SHP77 (cell line): ENCODE results near the gene RMND1.
"Not testable (repeated sequence)": the region's sequence is repeated elsewhere in the genome, so short reads cannot be mapped to it uniquely, and the experiment has no call there.

Experiments used
- DNase-seq, 2 experiments: peaks; one replicate each; lab custom pipeline; 2025; lab: John Stamatoyannopoulos, UW

The RMND1 gene

DNA sequence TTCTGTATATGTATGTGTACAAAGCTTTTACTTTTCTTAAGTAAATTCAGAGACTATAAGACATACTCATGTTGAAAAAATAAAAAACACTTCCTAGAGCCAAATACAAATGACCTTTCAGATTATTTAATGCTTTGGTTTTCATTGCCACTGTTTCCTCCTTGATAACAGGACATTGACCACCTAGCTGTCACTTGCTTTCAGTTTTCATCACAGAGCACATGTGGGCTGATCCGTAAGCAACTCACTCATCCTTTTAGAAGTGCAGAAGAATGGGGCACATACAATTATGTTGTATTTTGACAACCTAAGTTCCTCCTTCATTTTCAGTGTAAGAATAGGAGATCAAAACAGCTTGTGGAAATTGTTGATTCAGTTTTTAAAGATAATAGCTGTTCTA lies 66.7 kb downstream of the RMND1 start:
- no peak for DNase-seq

DNA sequence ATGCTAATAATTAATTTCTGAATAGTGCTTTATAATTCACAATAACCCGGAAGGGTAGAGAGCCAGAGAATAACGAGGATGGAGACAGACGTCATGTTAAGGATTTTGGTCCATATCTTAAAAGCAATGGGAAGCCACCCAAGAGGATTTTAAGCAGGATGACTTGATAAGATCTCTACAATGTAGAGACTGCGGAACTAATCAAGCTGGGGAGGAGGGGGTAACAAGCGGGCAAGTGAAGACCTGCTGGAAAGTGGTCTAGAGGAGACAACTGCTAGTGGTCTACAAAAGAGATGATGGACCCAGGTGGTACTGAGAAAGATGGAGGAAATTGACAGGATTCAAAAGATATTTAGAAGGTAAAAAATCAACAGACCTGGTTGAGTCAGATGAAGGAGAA lies 67.8 kb downstream of the RMND1 start:
- no peak for DNase-seq

DNA sequence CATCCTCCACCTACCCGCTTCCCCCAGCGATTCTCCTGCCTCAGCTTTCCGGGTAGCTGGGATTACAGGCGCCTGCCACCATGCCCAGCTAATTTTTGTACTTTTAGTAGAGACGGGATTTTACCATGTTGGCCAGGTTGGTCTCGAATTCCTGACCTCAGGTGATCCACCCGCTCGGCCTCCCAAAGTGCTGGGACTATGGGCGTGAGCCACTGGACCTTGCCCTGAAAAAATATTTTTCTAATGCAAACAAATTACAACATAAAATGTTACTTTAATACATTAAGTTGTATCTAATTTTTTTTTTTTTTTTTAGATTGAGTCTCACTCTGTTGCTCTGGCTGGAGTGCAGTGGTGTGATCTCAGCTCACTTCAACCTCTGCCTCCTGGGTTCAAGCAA lies 69.3 kb downstream of the RMND1 start:
- not testable (repeated sequence) for DNase-seq

DNA sequence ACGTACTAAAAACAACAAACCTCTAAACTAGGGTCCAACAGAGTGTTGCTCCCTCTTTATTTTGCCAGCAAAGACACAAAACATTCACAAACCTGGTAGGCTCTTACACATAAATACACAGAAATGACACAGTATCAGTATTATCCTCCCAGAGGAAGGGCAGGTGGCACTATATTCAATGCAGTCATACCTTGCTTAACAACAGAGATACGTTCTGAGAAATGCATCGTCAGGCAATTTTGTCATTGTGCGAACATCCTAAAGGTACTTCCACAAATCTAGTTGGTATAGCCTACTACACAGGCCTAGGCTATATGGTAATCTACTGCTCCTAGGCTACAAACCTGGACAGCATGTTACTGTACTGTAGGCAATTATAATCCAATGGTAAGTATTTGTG lies 70.2 kb downstream of the RMND1 start:
- no peak for DNase-seq

DNA sequence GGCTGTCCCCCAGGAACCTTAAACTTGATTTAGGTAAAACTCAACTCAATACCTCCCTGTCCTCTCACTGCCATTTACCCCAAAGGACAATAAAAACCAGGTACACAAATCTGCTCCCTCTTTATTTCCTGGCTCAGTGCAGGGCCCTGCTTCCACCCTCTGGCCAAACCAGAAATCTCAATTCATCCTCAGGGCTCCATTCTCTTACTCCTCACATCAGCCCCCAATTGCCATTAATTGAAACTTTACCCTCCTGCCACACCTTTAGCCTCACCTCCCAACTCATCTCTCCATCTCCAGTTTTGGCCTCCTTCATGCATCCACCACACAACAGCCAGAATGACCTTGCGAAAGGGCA lies 71.1 kb downstream of the RMND1 start:
- DNase-seq, result no peak

DNA sequence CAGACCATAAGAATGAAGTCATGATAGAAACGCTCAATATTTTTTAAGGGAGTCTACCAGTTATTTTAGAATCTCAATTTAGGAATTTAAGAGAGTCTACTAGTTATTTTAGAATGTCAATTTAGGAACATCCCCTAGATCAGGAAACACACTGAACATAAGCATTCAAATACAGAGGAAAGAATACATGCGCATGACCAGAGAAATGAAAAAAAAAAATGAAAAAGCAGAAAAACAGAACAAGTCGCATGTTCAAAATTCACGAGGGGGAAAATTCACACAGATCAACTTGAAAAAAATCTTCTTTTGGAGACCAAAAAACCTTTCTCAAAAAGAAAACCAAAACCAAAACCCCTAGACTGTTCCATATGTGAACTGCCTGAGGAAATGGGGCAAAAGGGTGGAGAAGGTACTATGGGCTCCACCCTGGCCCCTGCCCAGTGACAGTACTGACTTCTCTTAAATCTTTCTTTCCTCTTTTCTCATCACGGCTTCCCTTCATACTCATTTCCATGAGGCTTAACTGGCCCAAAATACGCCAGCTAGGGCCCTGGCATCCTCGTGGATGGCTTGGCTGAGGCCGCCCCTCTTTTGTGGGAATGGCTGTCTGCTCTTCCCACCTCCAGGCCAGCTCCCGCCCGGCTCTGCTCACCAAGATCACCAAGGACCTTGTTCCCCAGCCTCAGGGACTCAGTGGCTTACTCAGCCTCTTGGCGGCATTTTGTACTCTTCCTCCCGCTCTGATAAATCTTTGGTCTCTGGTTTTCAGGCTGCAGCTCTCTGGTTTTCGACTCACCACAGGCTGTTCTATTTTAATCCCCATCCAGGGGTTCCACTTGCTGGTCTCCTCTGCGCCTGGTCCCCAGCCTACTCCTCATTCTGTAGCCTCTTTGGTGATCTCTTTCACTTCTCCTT lies 71.7 kb downstream of the RMND1 start:
- DNase-seq, result no peak

DNA sequence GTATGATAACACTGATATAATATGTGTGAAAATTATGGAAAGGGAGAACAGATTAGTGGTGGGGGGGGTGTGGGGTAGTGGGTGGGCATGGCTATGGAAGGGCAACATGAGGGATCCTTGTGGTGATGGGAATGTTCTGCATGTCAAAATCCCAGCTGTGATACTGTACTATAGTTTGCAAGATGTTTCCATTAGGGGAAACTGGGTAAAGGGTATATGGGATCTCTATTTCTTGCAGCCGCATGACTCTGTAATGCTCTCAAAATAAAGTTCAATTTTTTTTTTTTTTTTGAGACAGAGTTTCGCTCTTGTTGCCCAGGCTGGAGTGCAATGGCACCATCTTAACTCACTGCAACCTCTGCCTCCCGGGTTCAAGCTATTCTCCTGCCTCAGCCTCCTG lies 74.8 kb downstream of the RMND1 start:
- no peak for DNase-seq

DNA sequence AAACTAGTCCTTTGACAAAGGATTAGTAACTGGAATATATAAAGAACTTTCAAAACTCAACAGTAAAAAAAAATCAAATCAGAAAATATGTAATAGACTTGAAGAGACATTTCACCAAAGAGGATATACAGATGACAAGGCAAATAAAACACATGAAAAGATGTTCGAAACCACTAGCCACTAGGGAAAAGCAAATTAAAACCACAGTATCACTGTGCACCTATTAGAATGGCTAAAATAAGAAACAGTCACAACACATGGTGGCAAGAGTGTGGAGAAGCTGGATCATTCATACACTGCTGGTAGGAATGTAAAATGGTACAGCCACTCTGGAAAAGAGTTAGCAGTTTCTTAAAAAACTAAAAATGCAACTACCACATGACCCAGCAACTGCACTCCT lies 75.5 kb downstream of the RMND1 start:
- DNase-seq, result no peak

DNA sequence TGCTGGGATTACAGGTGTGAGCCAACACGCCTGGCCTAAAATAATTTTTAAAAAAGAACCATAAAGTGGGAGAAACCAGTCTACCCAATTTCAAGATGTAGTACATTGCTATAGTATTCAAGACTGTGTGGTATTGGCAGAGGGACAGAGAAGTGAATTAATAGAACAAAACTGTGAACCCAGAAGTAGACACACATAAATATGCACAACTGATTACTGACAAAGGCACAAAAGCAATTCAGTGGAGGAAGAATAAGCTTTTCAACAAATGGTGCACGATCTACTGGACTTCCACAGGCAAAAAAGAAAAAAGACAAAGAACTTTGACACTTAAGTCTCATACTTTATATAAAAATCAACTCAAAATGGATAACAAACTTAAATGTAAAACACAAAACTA lies 76.1 kb downstream of the RMND1 start:
- no peak for DNase-seq

DNA sequence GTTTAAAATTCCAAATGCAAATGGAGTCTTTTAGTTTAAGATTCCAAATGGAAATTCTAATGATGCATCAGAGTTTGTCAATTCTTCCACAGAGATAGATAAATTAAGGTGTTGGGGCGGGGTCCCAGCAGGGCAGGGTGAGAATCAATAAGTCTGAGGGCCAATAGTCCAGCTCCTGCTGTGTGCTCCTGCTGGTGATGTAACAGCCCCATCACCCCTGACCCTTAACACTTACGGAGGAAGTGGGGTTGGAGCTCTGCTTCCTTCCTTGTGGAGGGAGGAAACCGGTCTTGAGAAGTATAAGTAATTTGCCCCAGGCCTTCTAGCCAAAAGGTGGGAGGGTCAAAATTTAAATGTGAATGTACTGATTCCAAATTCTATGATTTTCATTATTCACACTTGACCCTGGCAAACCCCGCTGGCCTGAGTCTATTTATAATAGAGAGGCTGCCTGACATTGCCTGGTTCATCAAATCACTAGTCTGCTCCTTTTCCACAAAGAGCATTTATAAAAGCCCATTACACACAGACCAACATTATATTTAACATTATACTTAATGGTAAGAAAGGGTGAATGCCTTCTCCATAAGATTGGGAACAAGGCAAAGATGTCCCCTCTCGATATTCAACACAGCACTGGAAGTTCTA lies 77.8 kb downstream of the RMND1 start:
- DNase-seq, result no peak

DNA sequence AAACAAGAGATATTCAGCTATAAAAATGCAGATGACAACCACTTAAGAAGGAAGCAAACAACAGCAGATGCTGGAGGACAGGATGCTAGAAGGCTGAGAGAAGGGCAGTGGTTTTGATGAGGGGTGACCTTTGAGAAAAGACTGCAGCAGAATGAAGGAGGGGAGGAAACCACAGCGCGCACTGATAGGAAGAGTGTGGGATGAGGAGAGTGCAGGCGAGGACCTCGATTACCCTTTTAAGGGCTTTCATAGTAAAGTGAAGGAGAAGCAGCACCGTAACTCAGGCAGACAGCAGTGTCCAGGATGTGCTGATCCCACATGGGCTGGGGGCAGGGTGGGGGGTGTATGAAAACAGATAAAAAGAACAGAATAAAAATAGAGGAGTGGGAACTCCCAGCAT lies 79.8 kb downstream of the RMND1 start:
- DNase-seq, result no peak

DNA sequence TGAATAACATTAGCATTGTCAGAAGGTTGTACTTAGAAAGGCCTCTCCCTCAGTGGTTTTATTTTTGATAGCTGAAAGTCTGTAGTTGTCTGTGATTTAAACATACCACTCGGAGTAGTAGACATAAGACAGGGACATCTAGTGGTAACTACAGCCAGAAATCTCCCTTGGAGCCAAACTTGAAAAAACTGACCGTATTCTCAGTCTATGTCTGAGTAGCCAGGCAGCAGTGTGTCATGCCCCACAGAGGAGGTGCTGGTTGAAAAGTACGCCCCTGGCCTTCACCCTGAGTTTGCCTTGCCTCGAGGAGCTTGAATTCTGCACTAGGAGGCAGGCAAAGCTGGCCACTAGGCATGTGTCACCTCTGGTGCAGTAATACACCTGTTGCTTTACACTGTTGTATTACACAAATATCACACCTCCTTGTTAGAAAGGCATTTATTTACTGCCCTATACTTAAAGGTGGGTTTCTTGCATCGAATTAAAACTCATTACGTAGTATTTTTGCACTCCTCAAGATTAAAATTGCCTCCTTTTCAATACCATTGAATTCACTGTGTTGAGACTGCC lies 81.3 kb downstream of the RMND1 start:
- DNase-seq, result no peak

DNA sequence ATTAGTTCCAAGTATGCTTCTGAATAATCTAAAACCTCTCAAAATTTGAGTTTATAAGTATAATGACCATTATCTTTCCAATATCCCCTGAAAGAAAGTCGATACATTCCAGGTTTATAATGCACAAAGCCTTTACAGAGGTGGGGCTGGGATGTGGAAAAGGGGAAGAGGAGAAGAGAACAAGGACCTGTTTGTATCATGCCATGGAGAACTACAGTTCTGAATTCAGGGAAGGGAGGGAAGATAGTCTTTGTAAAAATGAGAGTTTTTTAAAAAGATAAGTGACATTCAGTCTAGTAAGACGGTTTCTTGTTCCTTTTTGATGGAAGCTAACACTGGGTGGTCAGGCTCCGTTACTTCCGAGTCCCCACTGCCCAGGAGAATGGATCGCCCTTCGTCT lies 86.7 kb downstream of the RMND1 start:
- DNase-seq, result no peak

DNA sequence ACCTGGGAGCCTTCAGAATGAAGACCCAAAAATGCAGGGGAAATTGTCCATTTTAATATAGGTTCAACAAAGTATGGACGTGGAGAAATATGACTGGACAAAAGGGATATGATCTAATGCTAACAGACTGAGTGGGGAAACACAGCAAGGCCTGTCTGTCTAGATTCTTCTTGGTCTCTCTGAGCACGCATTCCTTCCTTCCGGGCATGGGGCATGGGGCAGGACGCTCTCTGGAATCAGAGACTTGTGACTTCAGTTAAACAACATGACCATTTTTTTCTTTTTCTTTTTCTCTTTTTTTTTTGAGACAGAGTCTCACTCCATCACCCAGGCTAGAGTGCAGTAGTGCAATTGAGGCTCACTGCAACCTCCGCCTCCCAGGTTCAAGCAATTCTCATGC lies 92.4 kb downstream of the RMND1 start:
- no peak for DNase-seq

DNA sequence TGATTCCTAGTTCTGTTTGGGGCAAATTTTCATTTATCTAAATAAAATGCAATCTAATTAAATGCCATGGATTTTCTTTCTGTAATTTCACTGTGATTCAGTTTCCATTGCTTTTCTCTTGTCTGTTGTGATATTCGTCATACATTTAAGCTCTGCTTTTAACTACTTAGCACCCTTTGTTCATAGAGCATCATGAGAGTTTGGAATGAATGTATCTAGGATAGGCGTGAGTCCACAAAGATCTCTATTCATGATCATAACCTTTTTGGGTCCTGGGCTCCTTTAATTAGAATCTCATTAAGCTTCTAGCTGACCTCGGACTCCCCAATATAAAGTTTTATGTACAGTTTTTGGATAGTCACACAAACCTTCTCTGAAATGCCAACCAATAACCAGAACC lies 93.5 kb downstream of the RMND1 start:
- DNase-seq, result no peak

DNA sequence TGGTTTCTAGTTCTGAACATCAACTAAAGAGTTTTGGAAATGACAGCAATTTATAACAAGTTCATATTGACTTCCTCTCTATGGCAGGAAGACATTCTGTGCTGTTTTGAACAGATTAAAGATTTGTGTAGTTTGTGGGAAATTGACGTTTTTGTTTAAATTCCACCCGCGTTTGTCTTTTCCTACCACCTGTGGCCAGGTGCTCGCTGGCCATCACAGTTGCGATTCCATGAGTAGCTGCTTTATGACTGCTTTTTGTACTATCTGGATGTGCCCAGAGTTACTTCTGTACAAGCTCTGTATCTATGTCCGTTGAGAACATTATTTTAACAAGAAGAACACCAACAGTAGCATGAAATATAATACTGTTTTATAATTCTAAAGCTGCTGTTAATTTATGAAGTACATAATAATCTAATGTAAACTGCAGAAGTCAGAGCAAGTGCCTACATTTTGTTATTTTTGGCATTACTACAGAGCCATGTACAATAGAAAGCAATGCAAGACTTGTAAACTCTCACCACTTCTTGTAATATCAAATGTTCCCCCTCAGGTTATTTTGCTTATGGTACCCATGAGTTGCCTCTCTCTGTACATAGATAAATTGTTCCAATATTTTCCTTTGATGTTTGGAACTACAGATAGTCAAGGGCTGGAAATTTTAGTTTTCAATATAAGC lies 94.0 kb downstream of the RMND1 start:
- no peak for DNase-seq

DNA sequence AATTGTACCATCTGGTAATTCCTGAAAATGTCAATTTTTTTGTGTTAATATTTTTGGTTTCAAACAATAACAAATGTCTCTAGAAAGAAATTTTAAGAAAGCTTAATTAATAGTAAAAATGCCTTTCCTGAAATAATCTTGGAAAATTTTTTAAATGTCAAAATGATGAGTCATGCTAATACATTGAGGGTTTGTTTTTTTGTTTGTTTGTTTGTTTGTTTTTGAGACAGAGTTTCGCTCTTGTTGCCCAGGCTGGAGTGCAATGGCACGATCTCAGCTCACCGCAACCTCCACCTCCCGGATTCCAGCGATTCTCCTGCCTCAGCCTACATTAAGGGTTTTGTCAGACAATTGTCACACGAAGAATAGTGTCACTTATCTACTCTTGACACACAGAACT lies 94.9 kb downstream of the RMND1 start:
- DNase-seq, result not testable (repeated sequence)
